SK-N-SH (cell line): ENCODE results near the gene SH3D21. TPM values are rescaled to one million over a fixed set of nuclear protein-coding genes. Genes with fewer than 3 reads are reported as not detected.
A peak's percentile ranks its signal among the peaks of the same experiment; 100 is the strongest.

Experiments used
- CTCF ChIA-PET: fragments of 300-600, 350-600 bp; formaldehyde crosslinking; extraction: SDS; loops from one replicate; lab custom pipeline; 2021; lab: Yijun Ruan, JAX
- POLR2A ChIA-PET: fragments of 350-600 bp; sonication (Branson Sonifier 250); formaldehyde crosslinking; extraction: SDS; loops from one replicate; lab custom pipeline; 2020; ENCODE audit warnings: antibody characterized with exemption, inconsistent platforms; lab: Yijun Ruan, JAX
- DNase-seq: peaks from one replicate; pipeline ENCODE4 v3.0.0; 2012
- H2AFZ ChIP-seq: fragments of 200-600 bp; sonication (generic); 2 replicates; pipeline ENCODE4 v1.8.1; 2016; ENCODE audit warnings: antibody characterized with exemption, mild to moderate bottlenecking, low read depth
- H3F3A ChIP-seq: fragments of 200-600 bp; sonication (generic); replicated peaks from 2 replicates; pipeline ENCODE3; 2016; ENCODE audit warnings: antibody characterized with exemption, mild to moderate bottlenecking; ENCODE audit not compliant: insufficient read depth
- H3K27ac ChIP-seq, 2 experiments: fragments of 200-500 bp in 1 of 2; fragments of 200-600 bp in 1 of 2; sonication (Bioruptor generic) in 1 of 2; sonication (generic), shearing (Covaris generic) in 1 of 2; 2 replicates each; pipeline versions ENCODE4 v1.5.1 to v1.6.1; 2014 to 2016; ENCODE audit warnings: low read depth in 2 of 2, inconsistent platforms in 1 of 2, low read length in 1 of 2, mild to moderate bottlenecking in 1 of 2, mixed read lengths in 1 of 2
- H3K27me3 ChIP-seq: fragments of 200-600 bp; sonication (generic), shearing (Covaris generic); 2 replicates; pipeline ENCODE4 v1.6.1; 2016; ENCODE audit warnings: mixed run types; ENCODE audit not compliant: insufficient read depth
- H3K36me3 ChIP-seq, 2 experiments: fragments of 200-500 bp in 1 of 2; fragments of 200-600 bp in 1 of 2; sonication (Bioruptor generic) in 1 of 2; sonication (generic) in 1 of 2; replicated peaks in 1 of 2; 2 replicates each; pipeline versions ENCODE3 to v1.5.1; 2014 to 2016; ENCODE audit warnings: low read length in 1 of 2, mild to moderate bottlenecking in 1 of 2; ENCODE audit not compliant: insufficient read depth in 2 of 2, control insufficient read depth in 1 of 2
- H3K4me1 ChIP-seq, 2 experiments: fragments of 200-500 bp in 1 of 2; fragments of 200-600 bp in 1 of 2; sonication (Bioruptor generic) in 1 of 2; sonication (generic), shearing (Covaris generic) in 1 of 2; 2 replicates each; pipeline versions ENCODE4 v1.5.1 to v1.6.1; 2014 to 2016; ENCODE audit warnings: low read depth in 1 of 2, low read length in 1 of 2, mixed run types in 1 of 2; ENCODE audit not compliant: insufficient read depth in 2 of 2, control insufficient read depth in 1 of 2
- H3K4me2 ChIP-seq: fragments of 200-600 bp; sonication (generic), shearing (Covaris generic); 2 replicates; pipeline ENCODE4 v1.6.1; 2017; ENCODE audit warnings: mixed run types
- H3K4me3 ChIP-seq, 2 experiments: fragments of 200-500 bp in 1 of 2; fragments of 200-600 bp in 1 of 2; sonication (Bioruptor generic) in 1 of 2; sonication (generic), shearing (Covaris generic) in 1 of 2; 2 replicates each; pipeline versions ENCODE4 v1.5.1 to v1.8.1; 2014 to 2016; ENCODE audit warnings: low read depth in 2 of 2, inconsistent platforms in 1 of 2, low read length in 1 of 2, mild to moderate bottlenecking in 1 of 2, mixed read lengths in 1 of 2, moderate library complexity in 1 of 2
- H3K79me2 ChIP-seq: fragments of 200-600 bp; sonication (generic); 2 replicates; pipeline ENCODE4 v1.8.1; 2017; ENCODE audit warnings: mild to moderate bottlenecking; ENCODE audit not compliant: insufficient read depth
- H3K9ac ChIP-seq: fragments of 200-600 bp; sonication (generic); 2 replicates; pipeline ENCODE4 v1.6.1; 2017; ENCODE audit warnings: mixed run types
- H3K9me2 ChIP-seq: fragments of 200-600 bp; sonication (generic); 2 replicates; pipeline ENCODE4 v1.6.1; 2017; ENCODE audit warnings: mixed run types
- H3K9me3 ChIP-seq: fragments of 200-600 bp; sonication (generic); 2 replicates; pipeline ENCODE4 v1.6.1; 2017; ENCODE audit warnings: mixed run types, mild to moderate bottlenecking, moderate library complexity
- H4K20me1 ChIP-seq: fragments of 200-600 bp; sonication (generic); 2 replicates; pipeline ENCODE4 v1.6.1; 2017; ENCODE audit warnings: mild to moderate bottlenecking, mixed run types; ENCODE audit not compliant: insufficient read depth
- ELF1 ChIP-seq: IDR thresholded peaks from 2 replicates; pipeline ENCODE4 v1.4.0; 2012
- FOXJ3 ChIP-seq: sonication (generic); formaldehyde crosslinking; IDR thresholded peaks from 2 replicates; pipeline ENCODE4 v1.5.1; 2020; ENCODE audit warnings: mild to moderate bottlenecking, missing genetic modification reagents
- GABPA ChIP-seq: IDR thresholded peaks from 2 replicates; pipeline ENCODE4 v1.4.0; 2012; ENCODE audit warnings: low read depth, mild to moderate bottlenecking
- MEF2A ChIP-seq: IDR thresholded peaks from 2 replicates; pipeline ENCODE4 v1.4.0; 2012; ENCODE audit warnings: low read depth, borderline replicate concordance
- NFIC ChIP-seq: IDR thresholded peaks from 2 replicates; pipeline ENCODE4 v1.4.0; 2012; ENCODE audit warnings: borderline replicate concordance
- NRF1 ChIP-seq: IDR thresholded peaks from 2 replicates; pipeline ENCODE4 v1.6.1; 2012; ENCODE audit warnings: low read depth, mild to moderate bottlenecking, low read length
- POLR2AphosphoS5 ChIP-seq: IDR thresholded peaks from 2 replicates; pipeline ENCODE4 v1.6.1; 2012; ENCODE audit warnings: low read depth, low read length
- RFX5 ChIP-seq: IDR thresholded peaks from 2 replicates; pipeline ENCODE4 v1.6.1; 2012; ENCODE audit warnings: mild to moderate bottlenecking, improper control_type of control experiment, low read length
- SIN3A ChIP-seq: IDR thresholded peaks from 2 replicates; pipeline ENCODE4 v1.6.1; 2012; ENCODE audit warnings: low read depth, mild to moderate bottlenecking, low read length, moderate library complexity, borderline replicate concordance
- TAF1 ChIP-seq: IDR thresholded peaks from 2 replicates; pipeline ENCODE4 v1.6.1; 2012; ENCODE audit warnings: low read depth, mild to moderate bottlenecking, low read length, moderate library complexity, borderline replicate concordance
- TCF12 ChIP-seq: IDR thresholded peaks from 2 replicates; pipeline ENCODE4 v1.4.0; 2012
- WGBS: methylation state at CpG from one replicate; pipeline ENCODE4 v1.1.6; 2017; ENCODE audit warnings: low lambda C conversion rate; 5-methylcytosine and 5-hydroxymethylcytosine counted together
- polyA plus RNA-seq, 3 experiments: library from polyadenylated mRNA; depleted of rRNA; stranded (reverse); fragments of >200 nt; gene quantifications; 2 replicates each; pipeline ENCODE4 v1.2.3, GENCODE V29; 2012
- TF ChIP-seq, protein P1 (sequence below): IDR thresholded peaks from 2 replicates; pipeline ENCODE4; 2012
- TF ChIP-seq, protein P2 (sequence below): fragments of 150-350 bp; IDR thresholded peaks from 2 replicates; pipeline ENCODE4 v1.6.1; 2016; ENCODE audit warnings: mild to moderate bottlenecking, low read depth, low read length

The SH3D21 gene
- polyA plus RNA-seq, 1 of the 3 experiments (the other 2 are of a cell fraction), result 1.6 TPM

DNA sequence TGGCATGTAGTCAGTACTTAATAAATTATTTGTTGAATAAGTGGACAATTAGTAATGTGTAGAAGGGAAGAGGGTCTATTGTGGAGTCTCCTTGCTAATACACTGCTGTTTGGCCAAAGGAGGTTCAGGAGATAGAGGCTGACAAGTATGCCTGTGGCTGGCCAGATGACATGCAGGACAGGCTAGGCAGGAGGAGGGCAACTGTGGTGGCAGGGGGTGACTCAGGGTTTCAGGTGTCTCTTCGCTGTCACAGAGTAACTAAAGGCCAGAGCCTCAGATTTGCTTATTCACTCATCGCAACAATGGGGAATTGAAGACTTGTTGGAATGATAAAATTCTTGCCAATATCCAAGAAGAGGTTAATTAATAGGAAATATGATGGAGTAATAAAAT, 48.8 kb upstream of the SH3D21 start:
- 90% methylated on average over 2 of the region's 2 CpGs for WGBS
- TF ChIP-seq TCF12, result 0 out of 2 replicates have a peak, but pooled peaks have one; percentile 9
- TF ChIP-seq POLR2AphosphoS5, result no peak
- no peak overlapping the region for H3K4me2 ChIP-seq
- peaks cover 81% of the 10 kb centered on the region for H4K20me1 ChIP-seq
- H3K4me3 ChIP-seq, result no peak overlapping the region
- CTCF ChIA-PET, result no interaction called here
- no peak overlapping the region for H3K9ac ChIP-seq
- H3K79me2 ChIP-seq, result peaks cover 99% of the 10 kb centered on the region
- no peaks in the 10 kb centered on the region for H3K9me2 ChIP-seq
- peaks cover 13 to 35% of the 10 kb centered on the region in 2 experiments for H3K36me3 ChIP-seq
- no peak for DNase-seq
- H3K9me3 ChIP-seq, result no peaks in the 10 kb centered on the region
- H3K27ac ChIP-seq, result no peak overlapping the region; a peak in 1 of 4 replicates
- H2AFZ ChIP-seq, result no peak overlapping the region
- H3K4me1 ChIP-seq, result peaks cover 2 to 11% of the 10 kb centered on the region in 2 experiments; a peak in 2 of 4 replicates
- peaks cover 5% of the 10 kb centered on the region for H3F3A ChIP-seq
- H3K27me3 ChIP-seq, result no peaks in the 10 kb centered on the region
- POLR2A ChIA-PET, result no interaction called here

DNA sequence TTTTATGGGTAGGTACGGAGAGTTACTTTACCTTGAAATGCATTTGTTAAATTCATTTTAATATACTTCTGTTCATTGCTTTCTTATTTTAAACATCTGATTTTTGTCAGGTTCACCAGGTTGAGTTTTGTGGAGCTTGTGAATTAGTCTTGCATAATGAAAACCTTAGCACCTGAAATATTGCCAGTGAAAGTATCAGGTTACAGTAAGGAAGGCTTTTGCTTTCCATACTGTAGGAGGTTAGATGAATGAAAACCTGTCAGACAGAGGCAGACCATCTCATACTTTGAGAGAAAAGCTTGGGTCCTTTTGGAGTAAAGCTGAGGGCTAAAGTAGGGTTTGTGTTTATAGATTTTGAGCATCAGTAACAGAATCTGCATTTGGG, 47.2 kb upstream of the SH3D21 start:
- DNase-seq, result no peak
- peaks cover 78% of the 10 kb centered on the region for H4K20me1 ChIP-seq
- CTCF ChIA-PET, result interaction anchor here (0.5 to 1.3 kb wide), 3 partner anchors 93 to 125 kb away, joined by 3 to 6 read pairs (median 4); partner anchors contain the start of gene TRAPPC3

DNA sequence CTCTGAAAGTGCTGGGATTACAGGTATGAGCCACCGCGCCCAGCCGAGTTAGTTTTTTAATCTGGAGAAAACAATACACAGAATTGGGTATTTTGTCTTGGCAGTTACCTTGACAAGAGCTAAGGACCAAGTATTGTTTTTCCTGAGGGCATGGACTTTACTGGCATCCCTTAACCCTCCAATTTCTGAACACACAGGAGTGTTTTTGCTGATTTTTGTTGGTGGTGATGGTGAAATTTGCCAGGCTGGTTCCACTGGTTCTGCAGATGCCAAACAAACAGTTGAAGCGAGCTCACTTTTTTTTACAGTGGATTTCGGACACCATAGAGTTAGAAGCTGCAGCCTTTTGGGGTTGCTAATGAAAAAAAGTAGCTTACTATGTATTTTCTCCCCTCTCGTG, 37.2 kb upstream of the SH3D21 start:
- peaks cover 22% of the 10 kb centered on the region for H3F3A ChIP-seq
- no peak overlapping the region for H3K9ac ChIP-seq
- peaks cover 96% of the 10 kb centered on the region for H3K79me2 ChIP-seq
- no peak overlapping the region for H3K27ac ChIP-seq
- H3K4me3 ChIP-seq, result no peak overlapping the region
- TF ChIP-seq TAF1, result no peak
- no peak for TF ChIP-seq MEF2A
- TF ChIP-seq, protein P1, sequence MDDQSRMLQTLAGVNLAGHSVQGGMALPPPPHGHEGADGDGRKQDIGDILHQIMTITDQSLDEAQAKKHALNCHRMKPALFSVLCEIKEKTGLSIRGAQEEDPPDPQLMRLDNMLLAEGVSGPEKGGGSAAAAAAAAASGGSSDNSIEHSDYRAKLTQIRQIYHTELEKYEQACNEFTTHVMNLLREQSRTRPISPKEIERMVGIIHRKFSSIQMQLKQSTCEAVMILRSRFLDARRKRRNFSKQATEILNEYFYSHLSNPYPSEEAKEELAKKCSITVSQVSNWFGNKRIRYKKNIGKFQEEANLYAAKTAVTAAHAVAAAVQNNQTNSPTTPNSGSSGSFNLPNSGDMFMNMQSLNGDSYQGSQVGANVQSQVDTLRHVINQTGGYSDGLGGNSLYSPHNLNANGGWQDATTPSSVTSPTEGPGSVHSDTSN, result no peak
- no peak for TF ChIP-seq RFX5
- no peak for TF ChIP-seq GABPA
- TF ChIP-seq, protein P2, sequence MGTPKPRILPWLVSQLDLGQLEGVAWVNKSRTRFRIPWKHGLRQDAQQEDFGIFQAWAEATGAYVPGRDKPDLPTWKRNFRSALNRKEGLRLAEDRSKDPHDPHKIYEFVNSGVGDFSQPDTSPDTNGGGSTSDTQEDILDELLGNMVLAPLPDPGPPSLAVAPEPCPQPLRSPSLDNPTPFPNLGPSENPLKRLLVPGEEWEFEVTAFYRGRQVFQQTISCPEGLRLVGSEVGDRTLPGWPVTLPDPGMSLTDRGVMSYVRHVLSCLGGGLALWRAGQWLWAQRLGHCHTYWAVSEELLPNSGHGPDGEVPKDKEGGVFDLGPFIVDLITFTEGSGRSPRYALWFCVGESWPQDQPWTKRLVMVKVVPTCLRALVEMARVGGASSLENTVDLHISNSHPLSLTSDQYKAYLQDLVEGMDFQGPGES, result no peak
- TF ChIP-seq NFIC, result no peak
- no peak for TF ChIP-seq POLR2AphosphoS5
- CTCF ChIA-PET, result interaction anchor here (1.5 kb wide), 1 partner anchor 31 kb away, joined by 4 read pairs; no protein-coding TSS in a partner anchor
- no peak overlapping the region for H3K4me2 ChIP-seq
- peaks cover 72% of the 10 kb centered on the region for H4K20me1 ChIP-seq
- POLR2A ChIA-PET, result no interaction called here
- no peaks in the 10 kb centered on the region for H3K9me2 ChIP-seq
- DNase-seq, result no peak
- 0 out of 4 replicates have a peak, but pooled peaks cover 0 to 7% of the 10 kb centered on the region in 2 experiments for H3K4me1 ChIP-seq
- WGBS, result 97% methylated on average over 6 of the region's 6 CpGs
- H3K36me3 ChIP-seq, result peaks cover 11 to 53% of the 10 kb centered on the region in 2 experiments
- no peaks in the 10 kb centered on the region for H3K9me3 ChIP-seq
- H3K27me3 ChIP-seq, result no peaks in the 10 kb centered on the region
- H2AFZ ChIP-seq, result no peak overlapping the region

More for the DNA sequence above, 47.2 kb upstream of the SH3D21 start:
- H3K27ac ChIP-seq, result no peak overlapping the region
- no peaks in the 10 kb centered on the region for H3K9me2 ChIP-seq
- peaks cover 5% of the 10 kb centered on the region for H3F3A ChIP-seq
- H2AFZ ChIP-seq, result no peak overlapping the region
- H3K4me1 ChIP-seq, result peaks cover 2 to 8% of the 10 kb centered on the region in 2 experiments; a peak in 2 of 4 replicates
- H3K27me3 ChIP-seq, result no peaks in the 10 kb centered on the region
- POLR2A ChIA-PET, result no interaction called here
- no peak overlapping the region for H3K4me2 ChIP-seq
- H3K79me2 ChIP-seq, result peaks cover 100% of the 10 kb centered on the region
- no peak overlapping the region for H3K9ac ChIP-seq
- TF ChIP-seq FOXJ3 (no peak), ELF1 (no peak), SIN3A (no peak), NRF1 (no peak)
- TF ChIP-seq, protein P1, result no peak
- H3K36me3 ChIP-seq, result peaks cover 14 to 45% of the 10 kb centered on the region in 2 experiments
- 92% methylated on average over 1 of the region's 1 CpG for WGBS
- no peak overlapping the region for H3K4me3 ChIP-seq
- H3K9me3 ChIP-seq, result no peaks in the 10 kb centered on the region
